ENCODE data around the gene CPNE1. TPM values are rescaled to one million over a fixed set of nuclear protein-coding genes. Genes with fewer than 3 reads are reported as not detected.

The CPNE1 gene
- polyA plus RNA-seq, 3 donors, result 153 to 210 (median 167) TPM

- Mint-ChIP-seq H3K4me1 (peaks cover 20% of the 10 kb centered on the region), H3K27ac (no peak overlapping the region), H3K36me3 (peaks cover 4 to 15% of the 10 kb centered on the region in 2 donors), H3K9me3 (no peaks in the 10 kb centered on the region), H3K4me3 (no peak overlapping the region), H3K27me3 (ENCODE audit: low read depth in 3 of 3) (no peaks in the 10 kb centered on the region)
- peaks cover 61% of the 10 kb centered on the region for H3K79me2 ChIP-seq (ENCODE audit: insufficient read depth, low read length)
- H3K4me3 ChIP-seq (replicated peaks in 1 of 3; ENCODE audit: low read depth in 2 of 3, low read length in 3 of 3), result no peak overlapping the region
- H3K4me1 ChIP-seq (ENCODE audit: control insufficient read depth in 1 of 2, insufficient read depth in 2 of 2, low read length in 2 of 2), result no peaks in the 10 kb centered on the region
- H3K4me2 ChIP-seq (replicated peaks; ENCODE audit: extremely low read depth, low read length, poor library complexity, severe bottlenecking), result no peak overlapping the region
- peaks cover 98% of the 10 kb centered on the region for H4K20me1 ChIP-seq (ENCODE audit: insufficient read depth, low read length)
- H3K9ac ChIP-seq (ENCODE audit: insufficient read depth, low read length, poor library complexity, severe bottlenecking), result no peak overlapping the region
- no peaks in the 10 kb centered on the region for H3K9me3 ChIP-seq (replicated peaks in 1 of 2; ENCODE audit: control insufficient read depth in 1 of 2, insufficient read depth in 1 of 2, low read length in 2 of 2)
- WGBS (ENCODE audit: insufficient coverage), result 100% methylated on average over 1 of the region's 2 CpGs
- no peak overlapping the region for H2AFZ ChIP-seq (ENCODE audit: insufficient read depth, low read depth, low read length, poor library complexity, severe bottlenecking)
- DNase-seq, result no peak
- H3K27me3 ChIP-seq (ENCODE audit: control insufficient read depth in 2 of 2, insufficient read depth in 2 of 2, low read length in 2 of 2), result no peaks in the 10 kb centered on the region
- no peak overlapping the region for H3K27ac ChIP-seq (ENCODE audit: low read depth in 1 of 2, low read length in 2 of 2)
- intact Hi-C loops (cut with micrococcal nuclease), result no loop called here
- TF ChIP-seq CTCF (IDR thresholded peaks at IDR 0.05), result no peak
- peaks cover 0 to 23% of the 10 kb centered on the region in 2 donors for H3K36me3 ChIP-seq (replicated peaks in 1 of 2; ENCODE audit: control insufficient read depth in 1 of 2, insufficient read depth in 2 of 2, low read length in 2 of 2)
These were observed 19.9 kb downstream of the CPNE1 start for GRCh38 chr20:35644806-35645205.

- Histone ChIP-seq H2AFZ (ENCODE audit: insufficient read depth, low read depth, low read length, poor library complexity, severe bottlenecking) (no peak overlapping the region), H3K9ac (ENCODE audit: insufficient read depth, low read length, poor library complexity, severe bottlenecking) (no peak overlapping the region), H4K20me1 (ENCODE audit: insufficient read depth, low read length) (peaks cover 92% of the 10 kb centered on the region), H3K27me3 (ENCODE audit: control insufficient read depth in 2 of 2, insufficient read depth in 2 of 2, low read length in 2 of 2) (no peaks in the 10 kb centered on the region), H3K36me3 (replicated peaks in 1 of 2; ENCODE audit: control insufficient read depth in 1 of 2, insufficient read depth in 2 of 2, low read length in 2 of 2) (peaks cover 0 to 13% of the 10 kb centered on the region in 2 donors), H3K4me2 (replicated peaks; ENCODE audit: extremely low read depth, low read length, poor library complexity, severe bottlenecking) (no peak overlapping the region), H3K4me3 (replicated peaks in 1 of 3; ENCODE audit: low read depth in 2 of 3, low read length in 3 of 3) (no peak overlapping the region), H3K79me2 (ENCODE audit: insufficient read depth, low read length) (peaks cover 52% of the 10 kb centered on the region), H3K4me1 (ENCODE audit: control insufficient read depth in 1 of 2, insufficient read depth in 2 of 2, low read length in 2 of 2) (no peaks in the 10 kb centered on the region), H3K27ac (ENCODE audit: low read depth in 1 of 2, low read length in 2 of 2) (no peak overlapping the region), H3K9me3 (replicated peaks in 1 of 2; ENCODE audit: control insufficient read depth in 1 of 2, insufficient read depth in 1 of 2, low read length in 2 of 2) (no peaks in the 10 kb centered on the region)
- peaks cover 2 to 7% of the 10 kb centered on the region in 2 donors for H3K36me3 Mint-ChIP-seq
- no peak for TF ChIP-seq CTCF (IDR thresholded peaks at IDR 0.05)
- H3K4me3 Mint-ChIP-seq, result no peak overlapping the region
- WGBS (ENCODE audit: insufficient coverage), result 100% methylated on average over 3 of the region's 7 CpGs
- no peaks in the 10 kb centered on the region for H3K9me3 Mint-ChIP-seq
- DNase-seq, result no peak
- H3K27me3 Mint-ChIP-seq (ENCODE audit: low read depth in 3 of 3), result no peaks in the 10 kb centered on the region
- H3K4me1 Mint-ChIP-seq, result peaks cover 20% of the 10 kb centered on the region
- intact Hi-C loops (cut with micrococcal nuclease), result no loop called here
- H3K27ac Mint-ChIP-seq, result peak overlapping the region in 2 of 7 donors; percentile 8 to 66
These were observed 21.7 kb downstream of the CPNE1 start for GRCh38 chr20:35643045-35643444.
